ENCODE data around the gene PLBD1.

PLBD1 gene

DNA sequence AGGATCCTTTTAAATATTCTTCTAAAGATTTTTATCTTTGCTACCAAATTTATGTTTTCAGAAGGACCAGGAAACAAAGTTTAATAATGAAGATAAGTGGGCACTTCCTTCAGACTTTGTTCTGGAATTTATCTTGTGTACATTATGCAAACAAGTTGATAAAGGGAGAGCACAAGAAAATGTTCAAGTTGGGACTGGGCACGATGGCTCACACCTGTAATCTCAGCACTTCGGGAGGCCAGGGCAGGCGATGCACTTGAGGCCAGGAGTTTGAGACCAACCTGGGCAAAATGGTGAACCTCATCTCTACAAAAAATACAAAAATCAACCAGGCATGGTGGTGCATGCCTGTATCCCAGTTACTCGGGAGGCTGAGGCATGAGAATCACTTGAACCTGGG, 4.6 kb downstream of the PLBD1 start:
- DNase-seq: no peak

DNA sequence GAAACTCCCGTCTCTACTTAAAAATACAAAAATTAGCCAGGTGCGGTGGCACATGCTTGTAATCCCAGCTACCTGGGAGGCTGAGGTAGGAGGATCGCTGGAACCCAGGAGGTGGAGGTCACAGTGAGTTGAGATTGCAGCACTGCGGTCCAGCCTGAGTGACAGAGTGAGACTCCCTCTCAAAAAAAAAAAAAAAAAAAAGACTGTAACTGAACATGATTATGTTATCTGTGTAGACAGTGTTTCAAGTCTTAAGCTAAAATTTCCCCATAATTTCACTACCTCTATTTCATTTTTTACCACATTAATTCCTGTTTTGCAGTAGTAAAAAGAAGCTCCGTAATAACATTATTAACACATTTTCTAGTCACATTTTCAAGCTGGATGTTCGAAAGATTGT, 5.4 kb downstream of the PLBD1 start:
- no peak for DNase-seq

DNA sequence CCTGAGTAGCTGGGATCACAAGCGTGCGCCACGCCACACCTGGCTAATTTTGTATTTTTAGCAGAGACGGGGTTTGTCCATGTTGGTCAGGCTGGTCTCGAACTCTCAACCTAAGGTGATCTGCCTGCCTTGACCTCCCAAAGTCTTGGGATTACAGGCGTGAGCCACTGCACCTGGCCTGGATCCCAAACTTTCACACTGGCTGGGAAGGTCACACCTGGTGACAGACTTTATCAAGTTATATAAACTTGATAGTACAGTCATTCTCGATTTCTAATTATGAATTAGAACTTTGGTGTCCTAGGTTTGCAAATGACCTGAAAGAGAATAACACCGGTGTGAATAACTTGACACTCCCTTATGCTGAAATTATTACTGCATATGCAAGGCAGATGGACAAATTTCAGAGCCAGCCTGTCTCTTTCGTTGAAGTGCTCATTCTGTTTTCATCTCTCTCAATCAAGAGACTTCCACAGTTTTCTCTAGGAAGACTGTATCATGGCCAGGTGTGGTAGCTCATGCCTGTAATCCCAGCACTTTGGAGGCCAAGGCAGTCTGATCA, 5.9 kb downstream of the PLBD1 start:
- DNase-seq: no peak

DNA sequence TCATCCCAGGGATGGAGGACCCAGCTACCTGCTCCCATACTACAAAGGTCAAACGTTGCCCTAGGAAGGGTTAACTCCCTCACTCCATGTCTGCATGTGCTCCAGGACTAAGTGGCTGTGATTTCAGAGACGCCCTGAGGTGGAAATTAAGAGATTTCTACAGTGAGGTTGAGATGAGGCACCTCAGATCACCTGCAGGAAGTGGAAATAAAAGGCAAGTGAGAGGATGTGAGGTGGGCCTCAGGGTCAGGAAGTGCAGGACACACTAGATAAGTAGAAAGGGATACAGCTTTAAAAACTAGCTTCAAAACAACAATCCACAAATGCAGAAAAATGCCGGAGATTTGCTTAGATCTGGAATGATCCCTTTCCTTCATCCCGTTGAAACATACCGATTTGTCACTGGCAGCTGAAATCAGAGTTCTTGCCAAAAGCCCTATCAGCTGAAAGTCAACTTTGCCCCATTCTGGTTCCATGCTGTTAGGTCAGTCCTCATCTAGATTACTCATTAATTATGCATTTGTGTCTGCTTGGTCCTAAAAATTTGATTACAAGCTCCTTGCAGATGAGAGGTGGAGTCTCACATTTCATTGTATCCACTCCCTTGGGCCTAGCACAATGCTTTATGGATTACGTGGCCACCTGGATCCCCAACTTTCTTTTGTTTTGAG, 6.6 kb downstream of the PLBD1 start:
- no peak for DNase-seq

DNA sequence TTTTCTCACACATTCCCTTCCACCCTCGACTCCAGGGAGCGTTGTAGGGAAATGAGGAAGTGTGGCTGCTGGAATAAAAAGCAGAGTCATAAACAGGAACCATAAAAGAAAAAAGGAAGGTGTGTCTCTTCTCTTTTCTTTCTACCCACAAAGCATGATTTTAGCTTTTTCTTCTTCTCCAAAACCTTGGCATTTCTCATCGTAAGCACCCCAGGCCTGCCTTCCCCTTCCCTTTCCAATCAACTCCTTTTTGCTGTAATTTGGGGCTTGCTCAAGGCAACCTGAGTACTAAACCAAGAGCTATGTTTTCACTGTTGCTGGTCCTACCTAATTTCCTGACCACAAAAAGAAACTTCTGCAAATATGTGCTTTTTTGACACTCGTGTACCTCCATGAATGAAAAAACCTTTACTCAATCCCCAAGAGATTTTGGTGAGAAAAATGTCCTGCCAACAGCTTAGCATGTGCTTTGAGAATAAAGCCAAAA, 9.2 kb downstream of the PLBD1 start:
- no peak for DNase-seq

- DNase-seq: peak; percentile 92
These were observed 9.7 kb downstream of the PLBD1 start for GRCh38 chr12:14557966-14558365.

DNA sequence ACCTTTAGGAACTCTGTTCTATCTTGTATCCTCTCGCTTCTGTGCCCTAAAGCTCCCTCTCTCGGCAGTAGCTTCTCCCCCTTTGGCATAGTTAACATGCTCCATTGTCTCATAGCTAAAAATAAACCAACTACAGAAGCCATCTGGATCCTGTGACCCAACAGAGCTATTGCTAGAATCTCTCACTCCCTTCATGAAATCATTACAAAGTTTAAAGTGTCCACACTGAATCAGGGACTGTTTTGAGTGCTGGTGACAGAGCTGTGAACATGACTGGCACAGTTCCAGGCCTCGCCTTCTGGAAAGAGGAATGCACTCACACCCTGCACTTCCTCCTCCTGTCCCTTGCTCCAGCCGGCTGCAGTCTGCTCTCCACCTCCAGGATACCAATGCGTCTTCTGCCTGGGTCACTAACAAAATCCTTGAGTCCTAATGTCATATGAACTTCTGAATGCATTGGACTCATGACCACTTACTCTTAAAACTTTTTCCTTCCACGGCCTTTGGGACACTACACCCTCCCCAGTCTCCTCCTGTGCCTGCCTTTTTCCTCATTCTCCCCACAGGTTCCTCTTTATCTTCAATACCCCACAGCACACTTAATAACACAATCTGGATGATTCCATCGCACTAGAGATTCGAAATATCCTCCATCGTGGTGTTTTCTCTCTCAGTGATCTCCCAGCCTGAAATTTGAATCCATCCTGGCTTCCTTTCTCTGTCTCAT, 13.2 kb downstream of the PLBD1 start:
- DNase-seq: peak; percentile 17

DNA sequence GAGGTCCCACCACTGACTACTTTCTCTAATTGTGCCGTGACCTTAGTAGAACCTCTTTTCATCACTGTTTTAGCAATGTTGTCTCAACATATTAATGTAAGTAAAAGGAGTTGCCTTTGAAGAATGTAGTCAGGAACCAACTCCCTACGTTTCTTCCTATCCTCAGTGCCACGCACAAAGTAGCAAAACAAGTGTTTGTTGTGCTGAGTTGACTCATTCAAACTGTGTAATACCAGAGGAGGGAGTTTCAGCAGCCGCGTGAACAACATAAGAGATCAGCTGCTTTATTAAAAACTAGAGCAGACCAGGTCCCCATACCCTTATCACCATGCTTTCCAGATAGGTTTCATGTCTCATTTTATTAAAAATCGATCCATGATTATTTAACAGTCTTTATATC, 19.1 kb downstream of the PLBD1 start:
- no peak for DNase-seq

DNA sequence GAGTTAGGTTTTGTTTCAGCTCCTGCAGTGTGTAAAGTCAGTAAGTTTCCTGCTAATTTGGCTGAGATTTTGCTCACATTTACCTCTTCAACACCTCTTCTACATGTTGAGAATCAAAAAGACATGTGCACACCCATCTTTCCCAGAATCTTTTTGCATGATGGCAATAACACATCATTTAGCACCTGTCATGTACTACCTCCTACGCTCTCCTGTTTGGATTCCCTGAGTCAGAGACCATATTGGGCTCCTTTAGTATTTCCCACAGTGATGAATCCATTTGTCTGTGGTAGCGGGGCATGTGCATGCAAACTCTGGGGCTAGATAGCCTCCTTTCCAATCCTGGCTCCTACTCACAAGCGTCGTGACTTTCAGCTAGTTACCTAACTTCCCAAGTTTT, 20.1 kb downstream of the PLBD1 start:
- DNase-seq: no peak

GRCh38 chr12:14545144-14546124, 22.2 kb downstream of the PLBD1 start:
- DNase-seq: no peak

- no peak for DNase-seq
These were observed 26.8 kb downstream of the PLBD1 start for GRCh38 chr12:14540801-14541462.

DNA sequence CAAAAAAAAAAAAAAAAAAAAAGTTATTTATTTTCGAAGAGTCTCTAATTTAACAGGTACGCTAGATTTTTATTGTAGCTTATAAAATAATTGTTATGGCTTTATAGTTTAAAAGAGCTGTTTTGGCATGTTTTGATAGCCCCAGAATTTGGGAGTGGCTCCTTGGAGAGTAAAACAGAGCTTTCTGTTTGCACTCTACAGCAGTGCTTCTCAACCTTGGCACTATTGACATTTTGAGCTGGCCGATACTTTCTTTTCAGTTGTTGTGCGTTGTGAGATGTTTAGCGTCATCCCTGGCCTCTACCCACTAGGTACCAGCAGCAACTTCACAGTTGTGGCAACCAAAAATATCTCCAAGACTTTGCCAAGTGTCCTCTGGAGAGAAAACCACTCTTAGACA, 30.6 kb downstream of the PLBD1 start:
- DNase-seq: no peak

DNA sequence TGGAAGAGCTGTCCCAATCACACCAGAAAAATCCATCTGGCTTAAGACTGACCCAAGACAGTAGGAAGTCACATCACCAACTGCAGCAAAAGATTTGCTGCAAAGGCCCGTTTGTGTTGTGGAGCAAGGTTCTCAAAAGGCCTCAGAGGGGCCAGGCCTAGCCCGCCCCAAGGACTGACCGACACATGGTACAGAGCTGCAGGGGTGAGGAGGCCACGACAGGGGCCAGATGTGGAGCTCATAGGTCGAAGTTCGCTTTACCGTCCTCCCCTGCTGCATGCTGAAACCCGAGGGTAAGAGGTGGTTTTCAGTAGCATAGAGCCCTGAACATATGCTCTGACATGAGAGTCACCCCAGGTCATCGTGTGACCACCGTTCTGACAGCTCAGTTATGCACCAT, 35.5 kb downstream of the PLBD1 start:
- DNase-seq: no peak

DNA sequence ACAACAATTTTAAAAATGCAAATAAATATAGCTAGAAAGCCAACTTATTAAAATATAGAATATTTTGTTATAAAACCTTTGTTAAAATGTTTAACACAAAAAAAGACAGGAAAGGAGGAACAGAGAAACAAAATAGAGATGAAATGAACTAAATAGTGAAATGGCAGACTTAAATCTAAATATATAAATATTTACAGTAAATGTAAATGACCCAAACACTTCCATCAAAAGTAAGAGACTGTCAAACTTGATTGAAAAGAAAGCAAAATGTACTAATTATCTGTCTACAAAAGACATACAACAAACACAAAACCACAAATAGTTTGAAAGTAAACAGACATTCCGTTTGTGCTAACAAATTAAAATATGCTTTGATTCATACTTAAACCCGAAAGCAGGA, 41.7 kb downstream of the PLBD1 start:
- no peak for DNase-seq

DNA sequence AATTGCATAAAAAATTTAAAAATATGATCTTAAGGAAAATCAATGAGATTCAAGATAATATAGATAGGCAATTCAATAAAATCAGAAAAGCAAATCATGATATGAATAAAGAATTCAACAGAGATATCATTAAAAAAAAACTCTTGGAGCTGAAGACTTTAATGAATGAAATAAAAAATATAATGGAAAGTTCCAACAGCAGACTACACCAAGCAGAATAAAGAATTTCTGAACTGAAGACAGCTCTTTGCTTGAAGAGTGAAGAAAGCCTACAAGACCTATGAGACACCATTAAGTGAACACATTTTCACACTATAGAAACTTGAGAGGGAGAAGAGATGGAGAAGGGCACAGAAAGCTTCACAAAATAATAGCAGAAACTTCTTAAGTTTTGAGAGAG, 45.9 kb downstream of the PLBD1 start:
- DNase-seq: no peak

DNA sequence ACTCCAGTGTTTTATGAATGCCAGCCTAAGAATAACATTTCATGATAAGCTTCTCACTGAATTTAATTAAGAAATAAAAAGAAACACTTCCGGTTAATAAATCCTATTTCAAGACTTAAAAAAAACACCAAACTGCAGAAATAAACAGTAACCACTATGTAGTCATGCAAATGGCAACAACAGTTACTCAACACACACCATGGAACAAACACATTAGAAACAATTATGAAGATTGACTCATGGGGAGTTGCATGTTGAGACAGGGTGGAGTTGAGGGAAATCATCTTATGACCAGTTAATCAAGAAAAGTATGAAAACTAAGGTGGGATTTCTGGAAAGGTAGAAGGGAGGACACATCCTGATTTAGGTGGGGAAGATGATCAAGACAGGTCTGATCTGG, 52.7 kb downstream of the PLBD1 start:
- DNase-seq: no peak

DNA sequence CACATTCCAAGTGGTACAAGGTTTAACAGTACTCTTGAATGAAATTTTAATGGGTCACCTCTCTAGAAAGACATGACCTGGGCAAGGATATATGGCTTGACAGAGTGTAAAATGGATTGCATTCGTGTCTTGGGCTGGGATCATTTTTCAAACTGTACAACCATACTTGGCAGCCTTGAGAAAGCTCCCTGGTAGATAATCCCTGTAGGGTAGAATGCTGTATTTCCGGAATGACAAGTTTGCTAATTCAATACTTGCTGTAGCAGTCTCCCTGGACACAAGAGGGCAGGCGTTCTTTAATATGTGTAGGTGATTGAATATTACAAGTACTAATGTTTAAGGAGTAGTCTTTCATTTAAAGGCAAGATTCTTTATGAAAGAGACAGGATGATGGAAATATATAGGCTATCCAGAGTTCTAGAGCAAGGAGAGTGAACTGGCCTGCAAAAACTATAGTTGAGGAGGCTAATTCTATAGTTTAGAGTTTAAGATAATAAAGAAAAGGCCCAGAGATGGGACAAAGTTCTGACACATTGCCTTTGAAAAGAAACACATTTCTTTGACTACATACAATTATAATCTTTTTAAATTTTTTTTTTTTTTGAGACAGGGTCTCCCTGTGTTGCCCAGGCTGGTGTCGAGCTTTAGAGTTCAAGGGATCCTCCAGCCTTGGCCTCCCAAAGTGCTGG, 53.4 kb downstream of the PLBD1 start:
- peak; percentile 64 for DNase-seq

DNA sequence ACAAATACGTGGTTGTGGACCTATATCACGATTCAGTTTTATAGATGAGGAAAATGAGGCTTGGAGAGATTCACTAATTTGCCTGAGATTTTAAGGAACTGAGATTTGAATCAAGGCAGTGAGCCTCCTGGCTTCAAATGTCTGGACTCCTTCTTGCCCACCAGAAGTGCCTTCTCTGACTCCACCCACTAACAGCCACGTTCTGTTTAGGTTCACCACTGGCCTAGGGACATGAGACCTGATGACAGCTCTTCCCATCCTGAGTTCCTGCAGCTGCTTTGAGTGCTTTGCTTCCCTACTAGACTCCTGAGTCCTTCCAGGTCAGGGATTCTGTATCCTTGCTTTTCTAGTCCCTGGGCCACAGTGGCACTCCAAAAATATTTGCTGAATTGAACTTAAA, 57.1 kb downstream of the PLBD1 start:
- no peak for DNase-seq

DNA sequence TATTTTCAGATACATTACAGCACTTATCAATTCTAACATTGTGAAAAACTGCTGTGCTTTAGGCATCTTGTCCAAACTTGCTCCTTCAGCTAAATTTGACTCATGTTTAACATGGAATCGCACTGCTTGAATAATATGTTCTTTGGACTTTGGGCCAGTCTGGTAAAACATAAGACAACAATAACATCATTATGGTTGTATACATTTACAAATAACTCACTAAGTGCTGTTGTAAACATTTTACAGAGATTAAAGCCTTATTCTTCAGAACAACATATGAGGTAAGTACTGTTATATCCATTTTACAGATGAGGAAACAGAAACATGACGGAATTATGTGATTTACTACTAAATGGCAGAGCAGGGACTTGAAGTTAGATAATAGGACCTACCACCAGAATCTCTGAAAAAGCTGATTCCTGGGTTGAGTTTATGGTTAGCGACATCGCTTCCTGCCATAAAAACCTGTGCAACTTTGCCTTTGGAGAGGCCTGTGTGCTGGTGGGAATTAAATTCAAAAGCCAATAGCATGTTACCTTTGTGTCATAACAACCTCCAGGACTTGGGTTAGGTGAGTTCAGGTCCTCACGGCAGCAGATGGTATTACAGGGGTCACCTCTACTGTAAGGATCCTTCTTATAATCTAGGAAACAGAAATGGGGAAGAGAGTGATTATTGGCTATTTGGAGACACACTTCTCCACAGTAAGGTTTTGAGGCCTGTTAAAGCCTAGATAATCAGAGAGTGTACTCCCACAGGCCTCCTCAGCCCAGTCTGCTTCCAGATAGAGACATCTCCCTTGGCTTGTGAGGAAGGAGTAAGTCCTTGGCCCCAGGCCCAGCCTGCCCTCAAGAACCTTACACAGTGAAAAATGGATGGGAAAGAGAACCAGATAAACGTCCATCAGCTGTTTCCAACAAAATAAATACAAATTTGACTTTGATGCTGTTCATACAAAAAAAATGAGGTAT, 61.8 kb downstream of the PLBD1 start:
- no peak for DNase-seq

GRCh38 chr12:14495326-14495725, 72.4 kb downstream of the PLBD1 start:
- DNase-seq: no peak

- no peak for DNase-seq
These were observed 84.8 kb downstream of the PLBD1 start for GRCh38 chr12:14482886-14483285.
